Measurements from ENCODE around the gene SIGMAR1. TPM values are rescaled to one million over a fixed set of nuclear protein-coding genes. Genes with fewer than 3 reads are reported as not detected.

SIGMAR1 gene
- total RNA-seq: 10 to 100 TPM; 50.5 to 72.1 TPM
- polyA plus RNA-seq (ENCODE audit: insufficient read length in 6 of 6): 10 to 100 TPM; 36.0 to 46.9 (median 42.3) TPM
- long read RNA-seq, donor 1, transcript SIGMAR1-203 (3 exons, 1,743 nt): minor isoform, 5 of 37 reads
- long read RNA-seq, donor 1, transcript SIGMAR1-201 (4 exons, 1,656 nt): major isoform, 27 of 37 reads
- long read RNA-seq, donor 1, partial matches to known transcripts: 0 of 37 reads
- long read RNA-seq, donor 1, other reads (novel, unspliced or antisense): 0 of 37 reads
- long read RNA-seq, donor 2, transcript SIGMAR1-201 (4 exons, 1,656 nt): major isoform, 16 of 21 reads
- long read RNA-seq, donor 2, partial matches to known transcripts: 0 of 21 reads
- long read RNA-seq, donor 2, other reads (novel, unspliced or antisense): 0 of 21 reads
- long read RNA-seq, donor 3, transcript SIGMAR1-201 (4 exons, 1,656 nt): major isoform, 17 of 20 reads
- long read RNA-seq, donor 3, partial matches to known transcripts: 0 of 20 reads
- long read RNA-seq, donor 3, other reads (novel, unspliced or antisense): 0 of 20 reads
- long read RNA-seq, donor 4, transcript SIGMAR1-201 (4 exons, 1,656 nt): major isoform, 17 of 23 reads
- long read RNA-seq, donor 4, partial matches to known transcripts: 0 of 23 reads
- long read RNA-seq, donor 4, other reads (novel, unspliced or antisense): 6 of 23 reads
- long read RNA-seq, donor 5, transcript SIGMAR1-201 (4 exons, 1,656 nt): major isoform, 16 of 20 reads
- long read RNA-seq, donor 5, partial matches to known transcripts: 0 of 20 reads
- long read RNA-seq, donor 5, other reads (novel, unspliced or antisense): 0 of 20 reads
- long read RNA-seq, donor 6, transcript SIGMAR1-201 (4 exons, 1,656 nt): major isoform, 14 of 17 reads
- long read RNA-seq, donor 6, partial matches to known transcripts: 0 of 17 reads
- long read RNA-seq, donor 6, other reads (novel, unspliced or antisense): 0 of 17 reads
- long read RNA-seq, donor 7, transcript SIGMAR1-201 (4 exons, 1,656 nt): major isoform, 11 of 13 reads
- long read RNA-seq, donor 7, partial matches to known transcripts: 0 of 13 reads
- long read RNA-seq, donor 7, other reads (novel, unspliced or antisense): 0 of 13 reads
- long read RNA-seq, donor 8, transcript SIGMAR1-203 (3 exons, 1,743 nt): minor isoform, 6 of 30 reads
- long read RNA-seq, donor 8, transcript SIGMAR1-205 (3 exons, 840 nt): minor isoform, 5 of 30 reads
- long read RNA-seq, donor 8, transcript SIGMAR1-201 (4 exons, 1,656 nt): major isoform, 18 of 30 reads
- long read RNA-seq, donor 8, partial matches to known transcripts: 0 of 30 reads
- long read RNA-seq, donor 8, other reads (novel, unspliced or antisense): 0 of 30 reads
- long read RNA-seq, donor 9, partial matches to known transcripts: 0 of 2 reads
- long read RNA-seq, donor 9, other reads (novel, unspliced or antisense): 0 of 2 reads
- long read RNA-seq, donor 10, transcript SIGMAR1-201 (4 exons, 1,656 nt): major isoform, 50 of 64 reads
- long read RNA-seq, donor 10, partial matches to known transcripts: 0 of 64 reads
- long read RNA-seq, donor 10, other reads (novel, unspliced or antisense): 12 of 64 reads
- long read RNA-seq, donor 11, transcript SIGMAR1-201 (4 exons, 1,656 nt): major isoform, 26 of 31 reads
- long read RNA-seq, donor 11, partial matches to known transcripts: 0 of 31 reads
- long read RNA-seq, donor 11, other reads (novel, unspliced or antisense): 0 of 31 reads
- long read RNA-seq, donor 12, transcript SIGMAR1-201 (4 exons, 1,656 nt): major isoform, 14 of 20 reads
- long read RNA-seq, donor 12, partial matches to known transcripts: 0 of 20 reads
- long read RNA-seq, donor 12, other reads (novel, unspliced or antisense): 0 of 20 reads

GRCh38 chr9:34637356-34638137, at the start of gene SIGMAR1:
Gene SIGMAR1 (minus strand): TSS chr9:34637787. CDS start chr9:34637697, 90 bp downstream.
- ATAC-seq: peak; percentile 99
- Histone ChIP-seq H3K4me3 (peak within 1 kb of the TSS; percentile 66 to 70), H3K4me1 (peaks cover 11 to 28% of the 10 kb centered on the region in 2 donors), H3K27ac (peak within 1 kb of the TSS; percentile 68 to 84), H3K36me3 (peaks cover 0 to 9% of the 10 kb centered on the region in 2 donors), H3K27me3 (no peaks in the 10 kb centered on the region), H3K9me3 (no peaks in the 10 kb centered on the region)
- DNase-seq: peak; percentile 93 to 98 (median 94)
- no peak for TF ChIP-seq CTCF (IDR thresholded peaks at IDR 0.05)
- intact Hi-C loops (cut with DNase I): no loop called here

- Histone ChIP-seq H3K36me3 (peaks cover 0 to 4% of the 10 kb centered on the region in 2 donors), H3K27ac (no peak overlapping the region), H3K4me3 (no peak overlapping the region), H3K4me1 (peaks cover 0 to 8% of the 10 kb centered on the region in 2 donors), H3K27me3 (no peaks in the 10 kb centered on the region), H3K9me3 (no peaks in the 10 kb centered on the region)
- intact Hi-C loops (cut with DNase I): no loop called here
- ATAC-seq: no peak
- no peak for DNase-seq
- TF ChIP-seq CTCF (IDR thresholded peaks at IDR 0.05): no peak
Measured at GRCh38 chr9:34686732-34687131, 49.1 kb upstream of the SIGMAR1 start.

GRCh38 chr9:34686231-34686630, 48.6 kb upstream of the SIGMAR1 start:
- Histone ChIP-seq H3K36me3 (peaks cover 0 to 4% of the 10 kb centered on the region in 2 donors), H3K27ac (no peak overlapping the region), H3K9me3 (no peaks in the 10 kb centered on the region), H3K4me1 (peaks cover 0 to 8% of the 10 kb centered on the region in 2 donors), H3K4me3 (no peak overlapping the region), H3K27me3 (no peaks in the 10 kb centered on the region)
- no peak for TF ChIP-seq CTCF (IDR thresholded peaks at IDR 0.05)
- DNase-seq (no peak), ATAC-seq (no peak)
- intact Hi-C loops (cut with DNase I): no loop called here

- intact Hi-C loops (cut with DNase I): no loop called here
- no peaks in the 10 kb centered on the region for H3K27me3 ChIP-seq
- no peaks in the 10 kb centered on the region for H3K9me3 ChIP-seq
- H3K36me3 ChIP-seq: peaks cover 0 to 4% of the 10 kb centered on the region in 2 donors
- ATAC-seq: no peak
- H3K27ac ChIP-seq: no peak overlapping the region
- H3K4me1 ChIP-seq: peaks cover 0 to 8% of the 10 kb centered on the region in 2 donors
- no peak overlapping the region for H3K4me3 ChIP-seq
- TF ChIP-seq CTCF (IDR thresholded peaks at IDR 0.05): no peak
- no peak for DNase-seq
Measured at GRCh38 chr9:34685591-34685990, 48.0 kb upstream of the SIGMAR1 start.

Data from left lung (tissue), 14 donors.